Stimulated activated naive B cell treated with anti-CD40 and anti-IgM and Interleukin-4, amounts not matched to agents 10 μg/mL and 1 μg/mL and 100 μg/mL, for 72 hours (primary cell): ENCODE measurements around the gene SLC35A1.
"Not testable (repeated sequence)": the region's sequence is repeated elsewhere in the genome, so short reads cannot be mapped to it uniquely, and the experiment has no call there.

Experiments
- ATAC-seq, 2 donors: fragments of 150-1000 bp; cut with Tn5 transposase; replicated peaks; 2 replicates each; pipeline ENCODE4 v1.10.0; 2021; ENCODE audit warnings: moderate library complexity in 1 of 2
- DNase-seq: peaks from one replicate; pipeline ENCODE4 v3.0.0; 2021
- H3K27ac Mint-ChIP-seq: one replicate; pipeline ENCODE4 v1.8.0; 2022; ENCODE audit warnings: mild to moderate bottlenecking, mixed read lengths
- H3K27me3 Mint-ChIP-seq, 2 donors: one replicate each; pipeline ENCODE4 v1.8.0; 2022; ENCODE audit warnings: mixed read lengths in 2 of 2
- H3K36me3 Mint-ChIP-seq, 2 donors: one replicate each; pipeline ENCODE4 v1.8.0; 2022; ENCODE audit warnings: mixed read lengths in 2 of 2, mild to moderate bottlenecking in 1 of 2
- H3K4me1 Mint-ChIP-seq, 2 donors: one replicate each; pipeline ENCODE4 v1.8.0; 2022; ENCODE audit warnings: mixed read lengths in 2 of 2, mild to moderate bottlenecking in 1 of 2
- H3K4me3 Mint-ChIP-seq, 2 donors: one replicate each; pipeline ENCODE4 v1.8.0; 2022; ENCODE audit warnings: mild to moderate bottlenecking in 2 of 2, mixed read lengths in 2 of 2, moderate library complexity in 1 of 2
- H3K9me3 Mint-ChIP-seq, 2 donors: one replicate each; pipeline ENCODE4 v1.8.0; 2022; ENCODE audit warnings: mixed read lengths in 2 of 2, mild to moderate bottlenecking in 1 of 2

SLC35A1 gene

GRCh38 chr6:87489326-87489725, 16.6 kb downstream of the SLC35A1 start:
- H3K9me3 Mint-ChIP-seq, H3K27me3 Mint-ChIP-seq, H3K27ac Mint-ChIP-seq, H3K4me3 Mint-ChIP-seq, ATAC-seq, H3K4me1 Mint-ChIP-seq, DNase-seq: not testable (repeated sequence)
- peaks cover 13 to 14% of the 10 kb centered on the region in 2 donors for H3K36me3 Mint-ChIP-seq

GRCh38 chr6:87494761-87495422, 22.1 kb downstream of the SLC35A1 start:
- H3K4me1 Mint-ChIP-seq: peaks cover 0 to 8% of the 10 kb centered on the region in 2 donors
- H3K27me3 Mint-ChIP-seq: no peaks in the 10 kb centered on the region
- ATAC-seq: peak; percentile 90 to 93
- no peaks in the 10 kb centered on the region for H3K9me3 Mint-ChIP-seq
- DNase-seq: no peak
- no peak overlapping the region for H3K4me3 Mint-ChIP-seq
- peaks cover 7 to 8% of the 10 kb centered on the region in 2 donors for H3K36me3 Mint-ChIP-seq
- no peak overlapping the region for H3K27ac Mint-ChIP-seq

- no peak for DNase-seq
- no peaks in the 10 kb centered on the region for H3K27me3 Mint-ChIP-seq
- ATAC-seq: no peak
- no peak overlapping the region for H3K27ac Mint-ChIP-seq
- H3K4me1 Mint-ChIP-seq: peaks cover 3 to 21% of the 10 kb centered on the region in 2 donors
- no peak overlapping the region for H3K4me3 Mint-ChIP-seq
- H3K9me3 Mint-ChIP-seq: no peaks in the 10 kb centered on the region
- peaks cover 5 to 6% of the 10 kb centered on the region in 2 donors for H3K36me3 Mint-ChIP-seq
Observed at GRCh38 chr6:87498048-87498447, 25.3 kb downstream of the SLC35A1 start.

DNA sequence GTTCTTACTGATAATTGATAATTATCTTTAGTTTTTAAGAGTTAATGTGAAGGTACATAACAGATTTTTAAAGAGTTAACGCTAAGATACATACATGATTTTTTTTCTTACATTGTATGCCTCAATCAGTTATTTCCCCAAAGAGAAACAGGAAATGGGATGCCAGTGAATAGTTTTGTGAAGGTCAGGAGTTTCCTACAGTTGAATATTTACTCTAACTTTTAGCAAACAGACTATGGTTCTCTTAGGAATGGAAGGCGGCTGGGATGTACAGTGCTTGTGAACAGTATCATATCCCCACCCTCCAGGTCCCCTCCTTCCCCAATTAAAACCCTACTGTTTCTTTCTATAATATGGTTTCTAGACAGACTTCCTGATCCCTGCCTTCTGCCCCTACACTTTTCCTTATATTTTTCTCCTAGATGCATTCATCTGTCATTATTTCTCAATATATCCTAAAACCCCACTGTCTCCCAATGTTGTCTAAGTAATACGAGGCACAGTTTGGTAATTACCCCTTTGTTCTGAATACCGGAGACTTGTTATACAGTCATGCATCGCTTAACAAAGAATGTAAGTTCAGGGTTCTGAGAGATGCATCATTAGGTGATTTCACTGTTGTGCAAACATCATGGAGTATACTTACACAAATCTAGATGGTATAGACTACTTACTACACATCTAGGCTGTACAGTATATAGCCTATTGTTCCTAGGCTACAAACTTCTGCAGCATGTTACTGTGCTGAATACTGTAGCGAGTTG, 29.2 kb downstream of the SLC35A1 start:
- no peak overlapping the region for H3K4me3 Mint-ChIP-seq
- no peak overlapping the region for H3K27ac Mint-ChIP-seq
- H3K4me1 Mint-ChIP-seq: peaks cover 3 to 15% of the 10 kb centered on the region in 2 donors
- H3K36me3 Mint-ChIP-seq: peaks cover 13 to 16% of the 10 kb centered on the region in 2 donors
- no peak for DNase-seq
- peak in 1 of 2 donors; percentile 16 for ATAC-seq
- H3K27me3 Mint-ChIP-seq: no peaks in the 10 kb centered on the region
- no peaks in the 10 kb centered on the region for H3K9me3 Mint-ChIP-seq

- Mint-ChIP-seq H3K4me3 (no peak overlapping the region), H3K36me3 (peaks cover 16% of the 10 kb centered on the region in 2 donors), H3K27me3 (no peaks in the 10 kb centered on the region), H3K4me1 (peaks cover 3 to 15% of the 10 kb centered on the region in 2 donors), H3K9me3 (no peaks in the 10 kb centered on the region), H3K27ac (peak overlapping the region; percentile 14)
- DNase-seq (no peak), ATAC-seq (no peak)
Observed at GRCh38 chr6:87504441-87504840, 31.7 kb downstream of the SLC35A1 start.

GRCh38 chr6:87514831-87515230, 42.1 kb downstream of the SLC35A1 start:
- Mint-ChIP-seq H3K27me3 (no peaks in the 10 kb centered on the region), H3K27ac (no peak overlapping the region), H3K4me1 (no peaks in the 10 kb centered on the region), H3K36me3 (peaks cover 7 to 21% of the 10 kb centered on the region in 2 donors), H3K9me3 (no peaks in the 10 kb centered on the region), H3K4me3 (no peak overlapping the region)
- ATAC-seq (no peak), DNase-seq (no peak)

DNA sequence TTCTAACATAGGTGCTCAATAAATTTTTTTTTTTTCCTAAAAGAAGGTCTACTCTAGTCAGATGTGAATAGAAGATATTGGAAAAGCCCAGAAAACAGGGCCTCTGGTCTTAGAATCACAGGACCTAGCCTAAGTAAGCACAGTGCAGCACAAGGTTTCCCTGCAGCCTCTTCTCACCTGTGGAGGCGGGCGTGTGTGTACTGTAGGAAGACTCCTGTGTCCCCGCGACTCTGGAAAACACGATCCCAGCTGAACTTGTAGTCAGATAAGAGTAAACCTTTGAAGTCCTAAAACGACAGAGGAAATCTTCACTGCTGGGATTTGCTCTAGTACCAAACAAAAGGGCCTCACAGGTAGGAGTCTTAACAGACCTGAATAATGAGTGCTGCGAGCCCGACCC, 45.7 kb downstream of the SLC35A1 start:
- DNase-seq: no peak
- peaks cover 10 to 22% of the 10 kb centered on the region in 2 donors for H3K36me3 Mint-ChIP-seq
- no peaks in the 10 kb centered on the region for H3K9me3 Mint-ChIP-seq
- no peaks in the 10 kb centered on the region for H3K27me3 Mint-ChIP-seq
- no peaks in the 10 kb centered on the region for H3K4me1 Mint-ChIP-seq
- ATAC-seq: no peak
- H3K4me3 Mint-ChIP-seq: no peak overlapping the region
- H3K27ac Mint-ChIP-seq: no peak overlapping the region

DNA sequence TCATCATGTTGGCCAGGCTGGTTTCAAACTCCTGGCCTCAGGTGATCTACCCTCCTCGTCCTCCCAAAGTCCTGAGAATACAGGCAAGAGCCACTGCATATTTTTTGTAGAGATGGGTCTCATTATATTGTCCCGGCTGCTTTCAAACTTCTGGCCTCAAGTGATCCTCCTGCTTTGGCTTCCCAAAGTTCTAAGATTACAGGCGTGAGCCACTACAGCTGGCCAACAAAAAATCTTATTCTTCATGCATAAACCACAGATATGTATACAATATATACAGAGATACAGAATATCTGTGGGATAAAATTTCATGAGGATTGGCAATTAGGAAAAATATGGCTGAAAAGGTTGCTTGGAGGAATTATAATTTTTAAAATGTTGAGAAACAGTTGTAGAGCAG, 49.9 kb downstream of the SLC35A1 start:
- no peaks in the 10 kb centered on the region for H3K27me3 Mint-ChIP-seq
- ATAC-seq: no peak
- peaks cover 0 to 5% of the 10 kb centered on the region in 2 donors for H3K4me1 Mint-ChIP-seq
- H3K4me3 Mint-ChIP-seq: no peak overlapping the region
- H3K9me3 Mint-ChIP-seq: no peaks in the 10 kb centered on the region
- H3K36me3 Mint-ChIP-seq: peaks cover 17 to 27% of the 10 kb centered on the region in 2 donors
- no peak for DNase-seq
- no peak overlapping the region for H3K27ac Mint-ChIP-seq

- no peak overlapping the region for H3K27ac Mint-ChIP-seq
- peaks cover 1 to 6% of the 10 kb centered on the region in 2 donors for H3K4me1 Mint-ChIP-seq
Observed at GRCh38 chr6:87529221-87529620, 56.4 kb downstream of the SLC35A1 start.

DNA sequence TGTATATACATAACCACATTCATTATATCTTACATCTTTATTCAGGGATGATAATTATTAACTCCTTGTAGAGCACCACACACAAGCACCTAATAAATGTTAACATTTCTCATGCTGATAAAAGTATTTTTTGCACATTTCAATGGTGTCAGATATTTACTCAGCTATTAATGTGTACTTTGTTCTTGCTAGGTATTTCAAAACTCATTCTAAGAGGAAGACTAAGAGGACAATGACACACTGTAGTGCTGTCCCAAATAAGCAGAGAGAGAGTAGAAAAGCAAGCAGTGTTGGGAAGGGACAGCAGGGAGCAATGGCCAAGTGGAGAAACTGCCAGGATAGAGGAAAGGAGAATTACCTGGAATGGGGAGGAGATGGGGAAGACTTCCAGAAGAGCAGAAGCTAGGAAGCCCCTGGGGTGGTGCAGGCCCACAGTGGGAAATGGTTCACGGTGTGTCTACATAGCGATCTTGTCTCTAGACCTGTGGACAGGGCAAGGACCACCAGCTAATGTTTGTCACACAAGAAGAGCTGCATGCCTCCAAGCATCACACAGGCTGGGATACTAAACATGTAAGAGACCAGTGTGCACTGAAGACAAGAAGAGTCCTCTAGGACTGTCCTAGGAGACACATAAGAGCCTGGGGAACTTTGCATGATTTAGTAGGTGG, 61.7 kb downstream of the SLC35A1 start:
- Mint-ChIP-seq H3K4me3 (no peak overlapping the region), H3K36me3 (peaks cover 17 to 23% of the 10 kb centered on the region in 2 donors), H3K27ac (no peak overlapping the region)

More at GRCh38 chr6:87529221-87529620, 56.4 kb downstream of the SLC35A1 start:
- no peaks in the 10 kb centered on the region for H3K27me3 Mint-ChIP-seq
- H3K4me3 Mint-ChIP-seq: no peak overlapping the region
- H3K36me3 Mint-ChIP-seq: peaks cover 18 to 27% of the 10 kb centered on the region in 2 donors
- no peaks in the 10 kb centered on the region for H3K9me3 Mint-ChIP-seq
- DNase-seq (no peak), ATAC-seq (no peak)

DNA sequence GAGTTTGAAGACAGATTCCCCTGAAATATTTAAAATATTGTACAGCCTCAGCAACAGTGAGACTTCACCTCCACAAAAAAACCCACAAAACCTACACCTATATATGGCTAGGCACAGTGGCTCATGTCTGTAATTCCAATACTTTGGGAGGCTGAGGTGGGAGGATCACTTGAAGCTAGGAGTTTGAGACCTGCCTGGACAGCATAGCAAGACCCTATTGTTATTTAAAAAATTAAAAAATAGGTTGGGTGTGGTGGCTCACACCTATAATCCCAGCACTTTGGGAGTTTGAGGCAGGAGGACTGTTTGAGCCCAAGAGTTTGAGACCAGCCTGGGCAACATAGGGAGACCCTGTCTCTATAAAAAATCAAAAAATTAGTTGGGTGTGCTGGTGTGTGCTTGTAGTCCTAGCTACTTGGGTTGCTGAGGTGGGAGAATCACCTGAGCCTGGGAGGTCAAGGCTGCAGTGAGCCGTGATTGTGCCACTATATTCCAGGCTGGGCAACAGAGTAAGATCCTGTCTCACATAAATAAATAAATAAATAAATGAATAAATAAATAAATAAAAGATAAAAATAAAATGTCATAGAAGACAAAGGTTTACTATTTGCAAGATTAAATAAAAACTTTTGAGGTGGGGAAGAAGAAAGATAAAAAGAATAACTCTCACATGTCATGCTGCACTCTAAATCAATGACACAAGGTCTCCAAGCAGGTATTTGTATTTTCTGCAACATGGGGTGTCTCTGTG, 65.9 kb downstream of the SLC35A1 start:
- Mint-ChIP-seq H3K27me3 (no peaks in the 10 kb centered on the region), H3K4me1 (peaks cover 5 to 12% of the 10 kb centered on the region in 2 donors), H3K27ac (no peak overlapping the region), H3K36me3 (peaks cover 29 to 33% of the 10 kb centered on the region in 2 donors), H3K9me3 (peaks cover 2 to 4% of the 10 kb centered on the region in 2 donors), H3K4me3 (no peak overlapping the region)
- DNase-seq (no peak), ATAC-seq (no peak)

More for the DNA sequence above, 61.7 kb downstream of the SLC35A1 start:
- Mint-ChIP-seq H3K9me3 (peaks cover 2 to 3% of the 10 kb centered on the region in 2 donors), H3K27me3 (no peaks in the 10 kb centered on the region), H3K4me1 (peaks cover 7 to 12% of the 10 kb centered on the region in 2 donors)
- DNase-seq: no peak
- ATAC-seq: no peak

GRCh38 chr6:87539554-87539953, 66.8 kb downstream of the SLC35A1 start:
- Mint-ChIP-seq H3K4me1 (peaks cover 5 to 14% of the 10 kb centered on the region in 2 donors), H3K27ac (no peak overlapping the region), H3K27me3 (no peaks in the 10 kb centered on the region), H3K4me3 (no peak overlapping the region), H3K9me3 (peaks cover 2 to 4% of the 10 kb centered on the region in 2 donors), H3K36me3 (peaks cover 33 to 35% of the 10 kb centered on the region in 2 donors)
- ATAC-seq: no peak
- DNase-seq: no peak

- no peak for DNase-seq
- Mint-ChIP-seq H3K4me1 (peaks cover 5 to 16% of the 10 kb centered on the region in 2 donors), H3K36me3 (peaks cover 38 to 41% of the 10 kb centered on the region in 2 donors), H3K27ac (no peak overlapping the region), H3K9me3 (peaks cover 2 to 4% of the 10 kb centered on the region in 2 donors), H3K4me3 (no peak overlapping the region), H3K27me3 (no peaks in the 10 kb centered on the region)
- no peak for ATAC-seq
Observed at GRCh38 chr6:87540539-87540938, 67.8 kb downstream of the SLC35A1 start.

GRCh38 chr6:87541041-87541440, 68.3 kb downstream of the SLC35A1 start:
- no peak overlapping the region for H3K27ac Mint-ChIP-seq
- peaks cover 39 to 44% of the 10 kb centered on the region in 2 donors for H3K36me3 Mint-ChIP-seq
- peaks cover 2 to 4% of the 10 kb centered on the region in 2 donors for H3K9me3 Mint-ChIP-seq
- H3K4me1 Mint-ChIP-seq: peaks cover 5 to 16% of the 10 kb centered on the region in 2 donors
- DNase-seq (no peak), ATAC-seq (no peak)
- no peak overlapping the region for H3K4me3 Mint-ChIP-seq
- H3K27me3 Mint-ChIP-seq: no peaks in the 10 kb centered on the region
